Stomach (tissue), 4 donors: ENCODE measurements around the gene ZNF189.

Experiments used
- POLR2A ChIP-seq, 4 donors: fragments of 450-650 bp; IDR thresholded peaks; one replicate each; pipeline ENCODE4 v1.6.1; 2016; ENCODE audit warnings: antibody characterized with exemption in 4 of 4, control low read depth in 2 of 4, mild to moderate bottlenecking in 1 of 4, moderate library complexity in 1 of 4
- TF ChIP-seq, protein P1 (sequence below), 7 experiments: fragments of 450-650 bp in 4 of 7; fragments of 200-600 bp in 3 of 7; sonication (generic) in 3 of 7; IDR thresholded peaks; one replicate each; pipeline ENCODE4 v1.5.1; 2016 to 2019; ENCODE audit warnings: antibody characterized with exemption in 7 of 7, control low read depth in 2 of 7, mild to moderate bottlenecking in 1 of 7

DNA sequence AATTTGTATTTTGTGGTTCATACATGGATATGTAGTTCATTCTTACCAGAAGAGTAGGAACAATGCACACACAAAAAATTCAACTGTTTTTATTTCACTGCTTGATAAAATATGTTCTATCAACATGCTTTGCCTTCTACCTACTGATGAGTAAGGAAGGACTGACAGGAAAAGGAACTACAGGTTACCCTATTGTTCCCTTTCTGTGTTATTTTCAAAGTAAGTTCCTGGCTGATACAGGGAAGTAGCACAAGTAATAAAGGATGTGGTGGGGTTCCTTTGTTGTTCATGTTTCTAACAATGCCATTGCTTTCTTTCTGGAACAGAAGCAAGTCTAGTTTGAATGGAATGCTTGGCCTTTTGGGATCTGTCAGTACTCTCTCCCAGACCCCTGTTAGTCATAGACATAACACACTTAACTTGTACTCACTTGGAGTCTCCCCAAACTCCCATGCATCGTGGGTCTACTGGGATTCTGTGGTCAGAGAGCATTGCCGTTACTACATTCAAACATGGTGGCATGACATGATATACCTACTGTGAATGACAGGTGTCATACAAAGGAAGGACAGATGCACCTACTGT, 57.1 kb downstream of the ZNF189 start:
- TF ChIP-seq, protein P1, sequence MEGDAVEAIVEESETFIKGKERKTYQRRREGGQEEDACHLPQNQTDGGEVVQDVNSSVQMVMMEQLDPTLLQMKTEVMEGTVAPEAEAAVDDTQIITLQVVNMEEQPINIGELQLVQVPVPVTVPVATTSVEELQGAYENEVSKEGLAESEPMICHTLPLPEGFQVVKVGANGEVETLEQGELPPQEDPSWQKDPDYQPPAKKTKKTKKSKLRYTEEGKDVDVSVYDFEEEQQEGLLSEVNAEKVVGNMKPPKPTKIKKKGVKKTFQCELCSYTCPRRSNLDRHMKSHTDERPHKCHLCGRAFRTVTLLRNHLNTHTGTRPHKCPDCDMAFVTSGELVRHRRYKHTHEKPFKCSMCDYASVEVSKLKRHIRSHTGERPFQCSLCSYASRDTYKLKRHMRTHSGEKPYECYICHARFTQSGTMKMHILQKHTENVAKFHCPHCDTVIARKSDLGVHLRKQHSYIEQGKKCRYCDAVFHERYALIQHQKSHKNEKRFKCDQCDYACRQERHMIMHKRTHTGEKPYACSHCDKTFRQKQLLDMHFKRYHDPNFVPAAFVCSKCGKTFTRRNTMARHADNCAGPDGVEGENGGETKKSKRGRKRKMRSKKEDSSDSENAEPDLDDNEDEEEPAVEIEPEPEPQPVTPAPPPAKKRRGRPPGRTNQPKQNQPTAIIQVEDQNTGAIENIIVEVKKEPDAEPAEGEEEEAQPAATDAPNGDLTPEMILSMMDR (IDR thresholded peaks at IDR 0.05) = no peak
- TF ChIP-seq POLR2A (IDR thresholded peaks at IDR 0.05) = no peak
